Coronary artery (tissue), 2 donors: ENCODE results near the gene OR2T34.
"Not testable (repeated sequence)": the region's sequence is repeated elsewhere in the genome, so short reads cannot be mapped to it uniquely, and the experiment has no call there.

Source experiments
- DNase-seq: peaks from one replicate; pipeline ENCODE4 v3.0.0-alpha.2; 2017; ENCODE audit warnings: low spot score
- H3K27ac ChIP-seq, 2 donors: fragments of 200-600 bp; sonication (generic); one replicate each; pipeline ENCODE4 v1.5.1; 2016 to 2019
- H3K4me3 ChIP-seq: fragments of 200-600 bp; sonication (generic); 2 replicates; pipeline ENCODE4 v1.5.1; 2016; ENCODE audit warnings: mild to moderate bottlenecking, moderate library complexity
- CTCF ChIP-seq: fragments of 200-600 bp; sonication (generic); IDR thresholded peaks from one replicate; pipeline ENCODE4 v1.5.1; 2019; ENCODE audit warnings: antibody characterized with exemption

The OR2T34 gene

GRCh38 chr1:248589334-248589733 is 14.8 kb upstream of the OR2T34 start:
- Histone ChIP-seq H3K4me3 (no peak overlapping the region), H3K27ac (no peak overlapping the region)
- no peak for TF ChIP-seq CTCF
- DNase-seq: no peak

GRCh38 chr1:248585266-248585665 is 10.7 kb upstream of the OR2T34 start:
- H3K27ac ChIP-seq: no peak overlapping the region
- DNase-seq: no peak
- no peak overlapping the region for H3K4me3 ChIP-seq
- no peak for TF ChIP-seq CTCF

- H3K27ac ChIP-seq: no peak overlapping the region
- no peak for DNase-seq
- no peak overlapping the region for H3K4me3 ChIP-seq
- TF ChIP-seq CTCF: no peak
Observed at GRCh38 chr1:248576260-248576980, 1.9 kb upstream of the OR2T34 start.

- H3K4me3 ChIP-seq, H3K27ac ChIP-seq, DNase-seq: not testable (repeated sequence)
Observed at GRCh38 chr1:248573856-248574255, 701 bp downstream of the OR2T34 start.

- DNase-seq, H3K27ac ChIP-seq, H3K4me3 ChIP-seq: not testable (repeated sequence)
Observed at GRCh38 chr1:248572049-248572448, 2.5 kb downstream of the OR2T34 start.

- H3K27ac ChIP-seq, H3K4me3 ChIP-seq, DNase-seq: not testable (repeated sequence)
Observed at GRCh38 chr1:248570811-248571210, 3.7 kb downstream of the OR2T34 start.

GRCh38 chr1:248569049-248569448 is 5.5 kb downstream of the OR2T34 start:
- not testable (repeated sequence) for H3K27ac ChIP-seq, H3K4me3 ChIP-seq, DNase-seq

GRCh38 chr1:248565530-248566373 is 8.8 kb downstream of the OR2T34 start:
- not testable (repeated sequence) for H3K27ac ChIP-seq, H3K4me3 ChIP-seq, DNase-seq

GRCh38 chr1:248562672-248563071 is 11.9 kb downstream of the OR2T34 start, which contains the start of gene OR2T29:
Gene OR2T29, minus strand, starts transcription at chr1:248562772. Its CDS starts 3,281 bp downstream, at chr1:248559491.
- not testable (repeated sequence) for H3K27ac ChIP-seq, DNase-seq, H3K4me3 ChIP-seq

- not testable (repeated sequence) for DNase-seq, H3K4me3 ChIP-seq, H3K27ac ChIP-seq
Observed at GRCh38 chr1:248551027-248551426, 23.5 kb downstream of the OR2T34 start.

- not testable (repeated sequence) for H3K4me3 ChIP-seq, H3K27ac ChIP-seq, DNase-seq
Observed at GRCh38 chr1:248547383-248547782, 27.2 kb downstream of the OR2T34 start.

GRCh38 chr1:248537449-248537848 is 37.1 kb downstream of the OR2T34 start:
- not testable (repeated sequence) for H3K4me3 ChIP-seq

More at GRCh38 chr1:248537449-248537848, 37.1 kb downstream of the OR2T34 start:
- H3K27ac ChIP-seq, DNase-seq: not testable (repeated sequence)
